ENCODE data around the gene TCAIM. TPM values are rescaled to one million over a fixed set of nuclear protein-coding genes. Genes with fewer than 3 reads are reported as not detected.

TCAIM gene, protein sequence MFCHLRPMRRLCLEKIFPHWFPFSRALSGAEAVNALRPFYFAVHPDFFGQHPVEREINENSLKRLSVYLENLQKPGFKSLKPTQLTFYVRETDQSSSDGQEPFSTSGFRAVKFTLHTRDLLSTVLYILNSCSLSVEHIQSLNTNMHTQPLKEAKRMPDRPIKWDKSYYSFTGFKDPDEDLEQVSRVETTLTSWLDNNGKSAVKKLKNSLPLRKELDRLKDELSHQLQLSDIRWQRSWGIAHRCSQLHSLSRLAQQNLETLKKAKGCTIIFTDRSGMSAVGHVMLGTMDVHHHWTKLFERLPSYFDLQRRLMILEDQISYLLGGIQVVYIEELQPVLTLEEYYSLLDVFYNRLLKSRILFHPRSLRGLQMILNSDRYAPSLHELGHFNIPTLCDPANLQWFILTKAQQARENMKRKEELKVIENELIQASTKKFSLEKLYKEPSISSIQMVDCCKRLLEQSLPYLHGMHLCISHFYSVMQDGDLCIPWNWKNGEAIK
- 13.6 and 14.4 TPM in 2 replicates for total RNA-seq

DNA sequence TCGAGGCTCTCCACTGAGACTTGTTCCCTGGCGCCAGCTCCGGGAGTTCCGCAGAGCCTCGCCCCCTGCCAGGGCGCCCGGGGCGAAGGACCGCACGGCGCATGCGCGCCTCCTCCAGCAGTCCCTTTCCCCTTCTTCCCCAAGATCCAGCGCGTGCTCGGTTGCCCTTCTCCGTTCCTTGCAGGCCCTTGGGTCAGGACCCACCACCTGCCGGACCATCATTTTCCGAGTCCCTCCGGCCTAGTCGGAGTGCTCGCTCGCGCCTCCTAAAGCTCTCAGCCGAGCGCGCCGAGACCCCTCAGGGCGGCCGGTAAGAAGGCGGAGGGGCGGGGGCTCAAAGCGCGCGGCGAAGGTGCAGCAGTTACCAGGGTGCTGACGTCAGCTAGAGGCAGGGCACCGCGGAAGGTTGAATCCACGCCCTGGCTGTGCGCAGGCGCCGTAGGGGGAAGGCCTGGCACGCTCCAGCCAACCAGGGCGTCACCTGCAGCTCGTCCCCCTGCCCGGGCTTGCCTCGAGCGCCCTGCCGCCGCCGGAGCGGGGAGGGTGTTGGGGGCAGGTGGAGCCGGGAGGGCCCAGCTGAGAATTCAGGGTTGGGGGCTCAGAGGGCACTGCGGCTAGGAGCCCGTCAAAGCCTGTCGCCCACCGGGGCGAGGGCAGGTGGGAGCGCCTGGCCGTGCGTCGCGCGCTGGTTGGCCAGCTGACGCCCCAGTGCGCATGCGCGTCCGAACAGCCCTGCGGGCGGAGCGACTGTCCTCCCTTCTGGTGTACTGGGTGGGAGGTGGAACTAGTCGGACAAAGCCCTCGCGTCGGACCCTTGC lies at the start of gene TCAIM:
Gene TCAIM, plus strand, starts transcription at position 757 of the 818 bp plus-strand sequence. CDS start 16,017 bp downstream, outside the sequence.
- peak; percentile 98 for DNase-seq (ENCODE audit: low spot score)
- Mint-ChIP-seq H3K27ac (peak within 1 kb of the TSS; percentile 97), H3K9me3 (no peaks in the 10 kb centered on the region), H3K27me3 (ENCODE audit: insufficient read depth) (peaks cover 4% of the 10 kb centered on the region), H3K4me1 (ENCODE audit: low read depth) (peaks cover 17% of the 10 kb centered on the region), H3K36me3 (ENCODE audit: low read depth) (peaks cover 2% of the 10 kb centered on the region), H3K4me3 (peak within 1 kb of the TSS; percentile 98)
- intact Hi-C loops (cut with micrococcal nuclease) = loop anchor here (1.0 to 10.0 kb wide), 11 partner anchors 101 to 1533 kb away; partner anchors contain the start of genes ABHD5, ACKR2, ANO10 and EXOSC7

DNA sequence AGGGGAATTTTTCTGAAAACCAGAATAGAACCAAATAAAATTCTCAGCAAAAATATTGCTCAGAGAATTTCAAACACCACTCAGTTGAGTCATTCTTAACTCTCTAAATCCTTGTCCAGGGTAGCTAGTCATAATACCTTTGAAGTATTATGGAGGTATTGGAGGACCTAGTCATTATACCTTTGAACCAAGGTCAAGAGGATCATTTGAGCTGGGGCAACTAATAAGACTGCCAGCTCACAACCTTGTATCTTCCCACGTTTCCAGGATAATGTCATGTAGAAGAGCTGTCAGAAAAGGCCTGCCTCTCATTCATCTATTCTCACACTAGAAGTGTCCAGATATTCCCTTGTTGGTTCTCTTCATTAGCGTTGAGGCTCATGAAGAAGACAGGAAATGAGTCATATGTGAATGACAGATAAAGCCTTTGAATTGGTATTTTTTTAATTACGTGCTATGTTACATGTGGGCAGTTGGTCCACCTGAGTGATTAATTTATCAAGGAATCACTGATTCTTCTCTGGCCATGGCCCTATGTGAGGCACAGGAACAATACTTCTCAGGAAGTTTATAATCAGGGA lies 48.6 kb upstream of the TCAIM start:
- Mint-ChIP-seq H3K27ac (no peak overlapping the region), H3K36me3 (ENCODE audit: low read depth) (no peaks in the 10 kb centered on the region), H3K9me3 (no peaks in the 10 kb centered on the region), H3K27me3 (ENCODE audit: insufficient read depth) (peaks cover 7% of the 10 kb centered on the region), H3K4me3 (no peak overlapping the region), H3K4me1 (ENCODE audit: low read depth) (no peaks in the 10 kb centered on the region)
- no peak for DNase-seq (ENCODE audit: low spot score)
- intact Hi-C loops (cut with micrococcal nuclease) = no loop called here

DNA sequence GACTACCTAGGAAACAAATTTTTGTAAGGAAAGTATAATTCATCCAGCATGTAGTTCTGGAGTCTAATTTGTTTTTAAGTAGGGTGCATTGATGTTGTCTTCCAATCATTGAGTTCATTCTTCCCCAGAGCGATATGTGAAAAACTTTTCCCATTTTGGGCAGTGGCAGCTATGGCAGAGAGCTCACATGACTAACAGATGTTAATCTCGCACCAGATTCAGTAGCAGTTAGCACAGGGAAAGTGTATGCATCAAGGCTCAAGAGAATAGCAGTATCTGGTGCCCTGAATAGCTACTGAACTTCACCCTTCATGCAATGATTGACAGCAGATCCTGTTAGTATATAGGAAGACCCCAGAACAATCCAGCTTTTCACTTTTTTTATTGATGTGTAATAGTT lies 46.3 kb upstream of the TCAIM start:
- H3K36me3 Mint-ChIP-seq (ENCODE audit: low read depth) = no peaks in the 10 kb centered on the region
- peaks cover 8% of the 10 kb centered on the region for H3K27me3 Mint-ChIP-seq (ENCODE audit: insufficient read depth)
- H3K4me1 Mint-ChIP-seq (ENCODE audit: low read depth) = no peaks in the 10 kb centered on the region
- no peak for DNase-seq (ENCODE audit: low spot score)
- intact Hi-C loops (cut with micrococcal nuclease) = no loop called here
- H3K4me3 Mint-ChIP-seq = no peak overlapping the region
- H3K9me3 Mint-ChIP-seq = no peaks in the 10 kb centered on the region
- H3K27ac Mint-ChIP-seq = no peak overlapping the region

DNA sequence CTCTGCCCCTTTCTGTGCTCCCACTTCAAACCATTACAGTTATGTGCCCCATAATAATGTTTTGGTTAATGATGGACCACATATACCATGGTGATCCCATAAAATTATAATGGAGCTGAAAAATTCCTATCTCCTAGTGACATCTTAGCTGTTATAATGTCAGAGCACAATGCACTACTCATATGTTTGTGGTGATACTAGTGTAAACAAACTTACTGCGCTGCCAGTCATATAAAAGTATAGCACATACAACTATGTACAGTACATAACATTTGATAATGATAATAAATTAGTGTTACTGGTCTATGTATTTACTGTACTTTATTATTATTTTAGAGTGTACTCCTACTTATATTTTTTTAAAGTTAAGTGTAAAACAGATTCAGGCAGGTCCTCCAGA lies 45.6 kb upstream of the TCAIM start:
- no peak for DNase-seq (ENCODE audit: low spot score)
- Mint-ChIP-seq H3K9me3 (no peaks in the 10 kb centered on the region), H3K36me3 (ENCODE audit: low read depth) (no peaks in the 10 kb centered on the region), H3K27ac (no peak overlapping the region), H3K4me1 (ENCODE audit: low read depth) (no peaks in the 10 kb centered on the region), H3K27me3 (ENCODE audit: insufficient read depth) (peaks cover 8% of the 10 kb centered on the region), H3K4me3 (no peak overlapping the region)
- intact Hi-C loops (cut with micrococcal nuclease) = no loop called here

DNA sequence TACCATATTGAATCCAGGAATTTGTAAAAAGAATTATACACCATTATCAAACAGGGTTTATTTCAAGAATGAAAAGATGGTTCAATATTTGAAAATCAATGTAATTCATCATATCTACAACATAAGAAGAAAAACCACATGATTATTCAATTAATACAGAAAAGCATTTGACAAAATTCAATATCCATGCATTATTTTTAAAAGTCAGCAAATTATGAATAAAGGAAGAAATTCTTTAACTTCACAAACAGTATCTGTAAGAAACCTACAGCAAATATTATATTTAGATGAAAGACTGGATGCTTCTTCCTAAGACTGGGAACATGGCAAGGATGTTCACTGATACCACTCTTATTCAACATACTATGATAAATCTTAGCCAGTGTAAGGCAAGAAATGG lies 41.3 kb upstream of the TCAIM start:
- intact Hi-C loops (cut with micrococcal nuclease) = no loop called here
- Mint-ChIP-seq H3K9me3 (no peaks in the 10 kb centered on the region), H3K4me1 (ENCODE audit: low read depth) (no peaks in the 10 kb centered on the region), H3K36me3 (ENCODE audit: low read depth) (no peaks in the 10 kb centered on the region), H3K4me3 (no peak overlapping the region), H3K27ac (no peak overlapping the region), H3K27me3 (ENCODE audit: insufficient read depth) (peaks cover 4% of the 10 kb centered on the region)
- DNase-seq (ENCODE audit: low spot score) = no peak

DNA sequence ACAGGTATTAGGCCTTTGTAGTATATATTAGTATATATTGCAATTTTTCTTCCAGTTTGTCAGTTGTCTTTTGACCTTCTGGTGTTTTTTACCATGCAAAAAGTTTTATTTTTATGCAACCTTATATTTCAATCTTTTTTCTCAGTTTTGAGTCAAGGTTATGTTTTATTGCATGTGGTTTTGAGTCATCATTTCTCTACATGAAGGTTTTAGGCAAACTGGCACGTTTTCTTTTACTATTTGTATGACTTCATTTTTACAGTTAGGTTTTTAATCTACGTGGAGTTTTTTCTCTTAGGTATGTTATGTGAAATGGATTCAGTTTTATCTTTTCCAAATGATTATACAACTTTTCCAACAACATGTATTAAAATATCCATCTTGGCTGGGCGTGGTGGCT lies 36.8 kb upstream of the TCAIM start:
- DNase-seq (ENCODE audit: low spot score) = no peak
- H3K36me3 Mint-ChIP-seq (ENCODE audit: low read depth) = no peaks in the 10 kb centered on the region
- no peaks in the 10 kb centered on the region for H3K4me1 Mint-ChIP-seq (ENCODE audit: low read depth)
- no peak overlapping the region for H3K27ac Mint-ChIP-seq
- peaks cover 8% of the 10 kb centered on the region for H3K27me3 Mint-ChIP-seq (ENCODE audit: insufficient read depth)
- H3K4me3 Mint-ChIP-seq = no peak overlapping the region
- intact Hi-C loops (cut with micrococcal nuclease) = no loop called here
- no peaks in the 10 kb centered on the region for H3K9me3 Mint-ChIP-seq

DNA sequence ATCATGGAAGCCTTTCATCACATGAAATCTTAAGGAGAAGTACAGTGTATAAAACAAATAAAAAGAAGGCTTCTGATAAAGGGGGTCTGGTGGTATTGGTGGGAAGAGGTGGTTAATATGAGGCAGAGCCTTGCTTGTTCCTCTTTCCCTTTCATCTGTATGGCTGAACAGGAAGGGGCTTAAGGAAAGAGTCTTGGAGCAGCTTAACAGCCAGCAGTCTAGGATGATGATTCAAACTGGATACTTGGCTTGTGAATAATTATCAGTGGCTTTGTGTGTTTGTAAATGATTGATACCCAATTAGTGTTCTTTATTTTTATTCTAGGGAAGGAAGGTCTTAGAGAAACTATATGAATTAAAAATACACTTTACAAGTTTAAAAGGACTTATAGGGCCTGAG lies 29.1 kb upstream of the TCAIM start:
- H3K27me3 Mint-ChIP-seq (ENCODE audit: insufficient read depth) = peaks cover 7% of the 10 kb centered on the region
- H3K9me3 Mint-ChIP-seq = no peaks in the 10 kb centered on the region
- H3K27ac Mint-ChIP-seq = no peak overlapping the region
- no peak for DNase-seq (ENCODE audit: low spot score)
- no peaks in the 10 kb centered on the region for H3K4me1 Mint-ChIP-seq (ENCODE audit: low read depth)
- no peaks in the 10 kb centered on the region for H3K36me3 Mint-ChIP-seq (ENCODE audit: low read depth)
- intact Hi-C loops (cut with micrococcal nuclease) = no loop called here
- no peak overlapping the region for H3K4me3 Mint-ChIP-seq

DNA sequence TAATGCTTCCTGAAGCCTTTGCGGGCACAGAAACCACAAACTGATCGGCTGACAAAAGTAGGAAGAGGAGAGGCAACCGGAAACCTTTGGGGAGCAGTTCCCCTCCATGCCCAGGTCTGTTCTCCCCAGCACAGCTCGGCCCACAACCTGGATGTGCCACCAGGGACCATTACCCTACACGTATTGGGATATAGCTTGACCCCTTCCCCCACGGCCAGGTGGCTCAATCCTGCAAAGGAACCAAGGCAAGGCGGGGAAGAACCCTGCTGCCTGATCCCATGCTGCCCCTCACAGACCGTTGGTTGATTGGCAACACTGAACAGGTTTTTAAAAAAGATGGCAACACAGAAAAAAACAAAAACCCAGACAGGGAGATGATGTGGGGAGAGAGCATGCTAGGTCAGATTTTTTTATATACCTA lies 19.7 kb upstream of the TCAIM start:
- DNase-seq (ENCODE audit: low spot score) = no peak
- H3K4me3 Mint-ChIP-seq = no peak overlapping the region
- intact Hi-C loops (cut with micrococcal nuclease) = no loop called here
- no peaks in the 10 kb centered on the region for H3K4me1 Mint-ChIP-seq (ENCODE audit: low read depth)
- H3K9me3 Mint-ChIP-seq = no peaks in the 10 kb centered on the region
- H3K27ac Mint-ChIP-seq = no peak overlapping the region
- no peaks in the 10 kb centered on the region for H3K36me3 Mint-ChIP-seq (ENCODE audit: low read depth)
- H3K27me3 Mint-ChIP-seq (ENCODE audit: insufficient read depth) = peaks cover 12% of the 10 kb centered on the region

DNA sequence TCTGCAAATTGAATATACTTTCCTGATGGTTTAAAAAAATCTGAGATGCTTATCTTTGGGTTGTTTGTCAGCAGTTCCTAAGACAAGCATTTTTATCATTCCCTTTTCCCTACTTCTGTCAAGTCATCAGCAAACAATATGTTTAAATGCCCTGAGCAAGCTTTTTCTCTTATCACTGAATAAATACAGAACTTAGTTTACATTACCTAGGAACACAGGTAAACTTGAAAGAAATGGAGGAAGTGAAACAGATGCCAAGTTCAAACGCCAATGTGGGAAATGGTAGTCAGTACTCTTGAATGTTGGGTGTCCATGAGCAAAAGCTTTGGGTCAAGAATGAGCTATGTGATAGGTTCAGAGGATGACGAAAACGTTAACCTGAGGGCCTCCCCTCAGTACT lies 17.2 kb upstream of the TCAIM start:
- no peak overlapping the region for H3K4me3 Mint-ChIP-seq
- DNase-seq (ENCODE audit: low spot score) = no peak
- no peaks in the 10 kb centered on the region for H3K4me1 Mint-ChIP-seq (ENCODE audit: low read depth)
- H3K36me3 Mint-ChIP-seq (ENCODE audit: low read depth) = no peaks in the 10 kb centered on the region
- H3K27ac Mint-ChIP-seq = no peak overlapping the region
- H3K9me3 Mint-ChIP-seq = no peaks in the 10 kb centered on the region
- peaks cover 24% of the 10 kb centered on the region for H3K27me3 Mint-ChIP-seq (ENCODE audit: insufficient read depth)
- intact Hi-C loops (cut with micrococcal nuclease) = loop anchor here (5.0 kb wide), 2 partner anchors 206 to 441 kb away; partner anchors contain the start of genes KIAA1143 and KIF15

DNA sequence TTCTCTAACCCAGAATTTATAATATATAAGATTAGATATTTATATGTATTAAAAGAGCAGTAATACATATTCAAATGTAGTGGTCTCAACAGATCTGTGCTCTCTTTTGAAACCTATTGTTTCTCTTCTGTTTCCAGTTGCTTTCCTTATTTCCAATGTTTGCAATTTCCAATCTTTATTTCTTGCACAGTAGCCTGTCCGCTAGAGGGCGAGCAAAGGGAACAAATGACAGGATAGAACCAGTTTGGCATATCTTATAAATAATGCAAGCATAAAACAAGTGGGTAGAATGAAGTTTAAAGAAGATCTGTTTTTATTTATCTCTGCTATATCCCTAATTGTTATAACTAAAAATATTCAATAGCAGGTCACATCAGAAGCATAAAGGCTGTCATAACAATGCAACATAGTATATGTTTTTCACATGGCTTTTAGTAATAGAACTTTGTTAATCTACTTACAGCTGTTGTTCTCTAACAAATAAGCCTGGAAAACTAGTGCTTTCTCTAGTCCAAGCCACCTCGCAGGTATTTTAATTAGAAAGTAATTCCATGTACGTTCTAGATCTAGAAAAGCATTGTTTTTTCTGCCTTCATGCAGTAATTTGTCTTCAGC lies 15.1 kb upstream of the TCAIM start:
- Mint-ChIP-seq H3K27ac (no peak overlapping the region), H3K4me3 (no peak overlapping the region), H3K4me1 (ENCODE audit: low read depth) (no peaks in the 10 kb centered on the region), H3K9me3 (no peaks in the 10 kb centered on the region), H3K27me3 (ENCODE audit: insufficient read depth) (peaks cover 23% of the 10 kb centered on the region), H3K36me3 (ENCODE audit: low read depth) (no peaks in the 10 kb centered on the region)
- intact Hi-C loops (cut with micrococcal nuclease) = loop anchor here (1.0 to 5.0 kb wide), 5 partner anchors 154 to 591 kb away; partner anchors contain the start of genes KIAA1143, KIF15 and ZNF445
- peak; percentile 22 for DNase-seq (ENCODE audit: low spot score)

DNA sequence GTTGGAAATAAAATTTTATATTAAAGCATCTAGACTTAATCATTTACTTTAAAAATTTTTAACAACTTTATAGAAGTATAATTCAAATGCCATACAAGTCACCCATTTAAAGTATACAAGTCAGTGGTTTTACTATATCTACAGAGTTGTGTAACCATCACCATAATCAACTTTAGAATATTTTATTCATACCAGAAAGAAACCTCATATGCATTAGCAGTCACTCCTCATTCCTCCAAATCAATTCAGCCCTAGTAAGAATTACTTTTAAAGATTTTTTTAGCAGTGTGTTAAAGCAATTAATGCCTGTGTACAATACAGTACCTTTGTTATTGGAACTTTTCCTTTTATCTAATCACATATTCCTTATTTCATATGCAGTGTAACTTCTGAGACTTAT lies 14.0 kb upstream of the TCAIM start:
- peaks cover 28% of the 10 kb centered on the region for H3K27me3 Mint-ChIP-seq (ENCODE audit: insufficient read depth)

DNA sequence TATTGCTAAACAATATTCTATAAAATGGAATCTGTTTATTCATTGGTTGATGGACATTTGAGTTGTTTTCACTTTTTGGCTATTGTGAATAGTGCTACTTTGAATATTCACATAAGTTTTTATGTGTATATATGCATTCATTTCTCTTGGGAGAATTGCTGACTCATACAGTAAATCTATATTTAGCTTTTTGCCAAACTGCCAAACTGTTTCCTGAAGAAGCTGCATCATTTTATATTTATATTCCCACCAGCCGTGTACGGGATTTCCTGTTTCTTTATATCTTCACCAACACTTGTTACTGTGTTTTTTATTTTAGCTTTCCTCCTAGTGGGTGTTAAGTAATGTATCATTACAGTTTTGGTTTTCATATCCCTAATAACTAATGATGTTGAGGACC lies 12.5 kb upstream of the TCAIM start:
- H3K4me1 Mint-ChIP-seq (ENCODE audit: low read depth) = no peaks in the 10 kb centered on the region
- H3K27ac Mint-ChIP-seq = no peak overlapping the region
- H3K9me3 Mint-ChIP-seq = no peaks in the 10 kb centered on the region
- intact Hi-C loops (cut with micrococcal nuclease) = no loop called here
- H3K4me3 Mint-ChIP-seq = no peak overlapping the region
- no peaks in the 10 kb centered on the region for H3K36me3 Mint-ChIP-seq (ENCODE audit: low read depth)
- no peak for DNase-seq (ENCODE audit: low spot score)
- H3K27me3 Mint-ChIP-seq (ENCODE audit: insufficient read depth) = peaks cover 26% of the 10 kb centered on the region

More for the DNA sequence above, 14.0 kb upstream of the TCAIM start:
- H3K27ac Mint-ChIP-seq = no peak overlapping the region
- intact Hi-C loops (cut with micrococcal nuclease) = loop anchor here (5.0 kb wide), 2 partner anchors 203 to 438 kb away; partner anchors contain the start of genes KIAA1143 and KIF15
- H3K9me3 Mint-ChIP-seq = no peaks in the 10 kb centered on the region
- no peak overlapping the region for H3K4me3 Mint-ChIP-seq
- no peaks in the 10 kb centered on the region for H3K36me3 Mint-ChIP-seq (ENCODE audit: low read depth)
- no peak for DNase-seq (ENCODE audit: low spot score)
- H3K4me1 Mint-ChIP-seq (ENCODE audit: low read depth) = no peaks in the 10 kb centered on the region
